Naive thymus-derived CD4-positive, alpha-beta T cell (primary cell): Measurements from ENCODE around the gene SATB2. TPM values are rescaled to one million over a fixed set of nuclear protein-coding genes. Genes with fewer than 3 reads are reported as not detected.

Source experiments
- ATAC-seq: fragments of 150-1000 bp; cut with Tn5 transposase; 2 replicates; pipeline ENCODE4 v1.10.0; 2021; ENCODE audit warnings: mild to moderate bottlenecking, moderate library complexity
- CTCF ChIA-PET: fragments of 350-600 bp; sonication (Branson Sonifier 250); formaldehyde crosslinking; loops from one replicate; lab custom pipeline; 2021; ENCODE audit warnings: antibody characterized with exemption; lab: Charles Lee
- POLR2A ChIA-PET: fragments of 350-600 bp; sonication (Branson Sonifier 250); formaldehyde crosslinking; loops from one replicate; lab custom pipeline; 2021; ENCODE audit warnings: antibody characterized with exemption, inconsistent platforms; lab: Charles Lee
- DNase-seq, 9 donors: peaks; one replicate each; pipeline versions ENCODE4 v3.0.0 to v3.0.0-alpha.2; 2020 to 2022; ENCODE audit warnings: mixed read lengths in 1 of 9
- H3K27ac ChIP-seq: one replicate; pipeline ENCODE4 v1.7.0; 2013; ENCODE audit warnings: mild to moderate bottlenecking, low read depth, low read length, moderate library complexity
- H3K27me3 ChIP-seq, 2 donors: one replicate each; pipeline ENCODE4 v1.7.0; 2013; ENCODE audit warnings: low read length in 2 of 2, mild to moderate bottlenecking in 2 of 2, moderate library complexity in 2 of 2; ENCODE audit not compliant: control insufficient read depth in 2 of 2, insufficient read depth in 2 of 2
- H3K36me3 ChIP-seq, 3 experiments: 1 replicate in 2 of 3; 2 replicates in 1 of 3; pipeline ENCODE4 v1.7.0; 2013; ENCODE audit warnings: low read length in 3 of 3, mild to moderate bottlenecking in 3 of 3, moderate library complexity in 1 of 3; ENCODE audit not compliant: insufficient read depth in 3 of 3, control insufficient read depth in 2 of 3
- H3K4me1 ChIP-seq, 2 donors: one replicate each; pipeline ENCODE4 v1.7.0; 2013; ENCODE audit warnings: low read length in 2 of 2, mild to moderate bottlenecking in 2 of 2, moderate library complexity in 1 of 2; ENCODE audit not compliant: control insufficient read depth in 2 of 2, insufficient read depth in 2 of 2
- H3K4me3 ChIP-seq: 2 replicates; pipeline ENCODE4 v1.7.0; 2013; ENCODE audit warnings: mild to moderate bottlenecking, low read length
- H3K9me3 ChIP-seq, 3 experiments: 1 replicate in 2 of 3; 2 replicates in 1 of 3; pipeline ENCODE4 v1.7.0; 2013; ENCODE audit warnings: low read length in 3 of 3; ENCODE audit not compliant: control insufficient read depth in 2 of 3
- H3K27ac Mint-ChIP-seq, 9 donors: one replicate each; pipeline ENCODE4 v1.8.0; 2020 to 2022; ENCODE audit warnings: mixed read lengths in 9 of 9, mild to moderate bottlenecking in 8 of 9, moderate library complexity in 5 of 9, inconsistent platforms in 2 of 9
- H3K27me3 Mint-ChIP-seq, 5 donors: one replicate each; pipeline ENCODE4 v1.8.0; 2021 to 2022; ENCODE audit warnings: mixed read lengths in 5 of 5, mild to moderate bottlenecking in 1 of 5
- H3K36me3 Mint-ChIP-seq, 5 donors: one replicate each; pipeline ENCODE4 v1.8.0; 2020 to 2022; ENCODE audit warnings: mixed read lengths in 5 of 5, mild to moderate bottlenecking in 3 of 5, inconsistent platforms in 1 of 5
- H3K4me1 Mint-ChIP-seq, 7 donors: one replicate each; pipeline ENCODE4 v1.8.0; 2020 to 2022; ENCODE audit warnings: mixed read lengths in 7 of 7, mild to moderate bottlenecking in 3 of 7, inconsistent platforms in 1 of 7
- H3K4me3 Mint-ChIP-seq, 10 donors: one replicate each; pipeline ENCODE4 v1.8.0; 2020 to 2022; ENCODE audit warnings: mild to moderate bottlenecking in 10 of 10, mixed read lengths in 10 of 10, moderate library complexity in 6 of 10, inconsistent platforms in 2 of 10
- H3K9me3 Mint-ChIP-seq, 11 donors: one replicate each; pipeline ENCODE4 v1.8.0; 2020 to 2022; ENCODE audit warnings: mixed read lengths in 11 of 11, mild to moderate bottlenecking in 4 of 11, inconsistent platforms in 1 of 11, moderate library complexity in 1 of 11
- intact Hi-C, 2 donors: fragments of 100-400 bp; cut with micrococcal nuclease; formaldehyde crosslinking; loops; one replicate each; pipeline ENCODE4 v1.15.1; 2023
- polyA plus RNA-seq, 2 donors: library from polyadenylated mRNA; unstranded; fragments of 300-500 nt; fragmentation: Illumina TruSeq; gene quantifications; one replicate each; pipeline ENCODE4 v1.2.3, GENCODE V29; 2021
- total RNA-seq, 6 experiments: library from RNA in 5 of 6; stranded (reverse) in 5 of 6; gene quantifications; 1 replicate in 5 of 6; 2 replicates in 1 of 6; pipeline ENCODE4 v1.2.3 and lab custom pipeline; 2021 to 2026

The SATB2 gene
- total and polyA plus RNA-seq, 7 experiments from 2014 or later = 0.05 to 0.96 (median 0.32) TPM; not detected in 4

GRCh38 chr2:199259671-199260070 is 198.1 kb downstream of the SATB2 start:
- Histone ChIP-seq H3K36me3 (no peaks in the 10 kb centered on the region), H3K4me3 (no peak overlapping the region), H3K4me1 (no peaks in the 10 kb centered on the region), H3K27ac (no peak overlapping the region), H3K27me3 (no peaks in the 10 kb centered on the region), H3K9me3 (peaks cover 0 to 17% (median 0%) of the 10 kb centered on the region in 3 experiments)
- ATAC-seq (no peak), DNase-seq (no peak)
- H3K4me1 Mint-ChIP-seq = no peaks in the 10 kb centered on the region
- H3K9me3 Mint-ChIP-seq = peaks cover 14 to 39% (median 22%) of the 10 kb centered on the region in 11 donors
- H3K27ac Mint-ChIP-seq = no peak overlapping the region
- H3K36me3 Mint-ChIP-seq = peaks cover 2 to 13% (median 7%) of the 10 kb centered on the region in 5 donors
- H3K27me3 Mint-ChIP-seq = no peaks in the 10 kb centered on the region
- CTCF ChIA-PET = no interaction called here
- no peak overlapping the region for H3K4me3 Mint-ChIP-seq
- POLR2A ChIA-PET = no interaction called here
- intact Hi-C loops = no loop called here

GRCh38 chr2:199258291-199258690 is 199.4 kb downstream of the SATB2 start:
- H3K9me3 Mint-ChIP-seq = peaks cover 11 to 25% (median 15%) of the 10 kb centered on the region in 11 donors
- CTCF ChIA-PET = no interaction called here
- no peaks in the 10 kb centered on the region for H3K27me3 Mint-ChIP-seq
- Histone ChIP-seq H3K4me3 (no peak overlapping the region), H3K27ac (no peak overlapping the region), H3K9me3 (peaks cover 0 to 13% (median 0%) of the 10 kb centered on the region in 3 experiments), H3K4me1 (no peaks in the 10 kb centered on the region), H3K27me3 (no peaks in the 10 kb centered on the region), H3K36me3 (no peaks in the 10 kb centered on the region)
- no peak overlapping the region for H3K27ac Mint-ChIP-seq
- H3K4me1 Mint-ChIP-seq = no peaks in the 10 kb centered on the region
- ATAC-seq = no peak
- intact Hi-C loops = no loop called here
- peaks cover 2 to 9% (median 6%) of the 10 kb centered on the region in 5 donors for H3K36me3 Mint-ChIP-seq
- H3K4me3 Mint-ChIP-seq = no peak overlapping the region
- POLR2A ChIA-PET = no interaction called here
- DNase-seq = no peak

DNA sequence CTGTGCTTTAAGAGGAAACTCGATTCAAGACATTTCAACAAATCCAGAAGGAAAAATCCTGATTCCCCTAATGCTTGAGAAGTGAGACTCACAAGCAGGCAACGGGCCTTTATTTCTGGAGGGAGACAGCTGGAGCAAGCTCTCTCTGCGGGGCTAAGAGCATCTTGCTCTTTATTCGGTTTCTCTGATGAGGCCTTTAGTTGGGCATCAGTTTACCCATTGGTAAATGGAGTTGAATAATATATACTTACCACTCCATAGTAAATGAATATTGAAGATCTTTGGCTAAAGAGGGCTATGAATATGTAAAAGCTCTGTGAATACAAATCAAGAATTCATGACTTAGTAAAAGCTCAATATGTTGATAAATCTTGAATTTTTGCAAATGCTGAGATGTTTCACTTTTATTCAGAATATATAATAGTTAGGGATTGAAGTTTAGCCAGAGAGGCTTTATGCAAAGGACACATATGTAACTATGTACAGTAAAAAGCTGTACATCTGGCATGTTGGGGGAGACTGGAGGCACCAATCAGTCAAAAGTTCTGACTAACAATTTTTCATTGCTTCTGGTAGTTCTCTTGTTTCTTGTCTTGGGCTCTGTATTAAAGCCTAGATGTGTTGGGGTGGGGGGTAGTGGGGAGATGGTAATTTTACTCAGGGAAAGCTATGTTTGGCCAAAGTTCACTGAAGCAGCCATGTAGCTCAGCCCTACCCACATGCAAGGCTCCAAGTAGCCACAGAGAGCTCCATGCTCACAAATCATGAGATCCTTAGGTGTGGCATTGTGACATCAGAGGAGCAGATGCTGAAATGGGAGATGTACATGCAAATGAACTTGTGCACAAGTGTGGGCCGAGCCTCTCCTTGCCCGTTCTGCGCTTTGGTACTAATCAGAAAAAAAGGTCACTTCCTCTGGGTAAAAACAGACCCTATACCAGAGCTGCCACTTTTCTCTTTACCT is 200.2 kb downstream of the SATB2 start:
- peaks cover 0 to 7% (median 0%) of the 10 kb centered on the region in 5 donors for H3K27me3 Mint-ChIP-seq
- H3K4me1 Mint-ChIP-seq = no peaks in the 10 kb centered on the region
- no peak overlapping the region for H3K4me3 Mint-ChIP-seq
- CTCF ChIA-PET = no interaction called here
- no peaks in the 10 kb centered on the region for H3K4me1 ChIP-seq
- DNase-seq = no peak
- intact Hi-C loops = no loop called here
- H3K27ac Mint-ChIP-seq = no peak overlapping the region
- H3K9me3 Mint-ChIP-seq = peaks cover 7 to 20% (median 15%) of the 10 kb centered on the region in 11 donors
- ATAC-seq = no peak
- no peak overlapping the region for H3K4me3 ChIP-seq
- H3K36me3 Mint-ChIP-seq = peaks cover 2 to 9% (median 6%) of the 10 kb centered on the region in 5 donors
- no peaks in the 10 kb centered on the region for H3K27me3 ChIP-seq
- no peak overlapping the region for H3K27ac ChIP-seq
- peaks cover 0 to 10% (median 0%) of the 10 kb centered on the region in 3 experiments for H3K9me3 ChIP-seq
- no peaks in the 10 kb centered on the region for H3K36me3 ChIP-seq
- POLR2A ChIA-PET = no interaction called here

GRCh38 chr2:199230091-199230490 is 227.6 kb downstream of the SATB2 start:
- POLR2A ChIA-PET = no interaction called here
- Mint-ChIP-seq H3K36me3 (no peaks in the 10 kb centered on the region), H3K4me3 (no peak overlapping the region), H3K27ac (no peak overlapping the region), H3K27me3 (no peaks in the 10 kb centered on the region), H3K9me3 (peaks cover 0 to 6% (median 0%) of the 10 kb centered on the region in 11 donors), H3K4me1 (peaks cover 0 to 2% (median 0%) of the 10 kb centered on the region in 7 donors)
- intact Hi-C loops = no loop called here
- no peak for ATAC-seq
- CTCF ChIA-PET = no interaction called here
- Histone ChIP-seq H3K4me1 (no peaks in the 10 kb centered on the region), H3K27me3 (no peaks in the 10 kb centered on the region), H3K9me3 (no peaks in the 10 kb centered on the region), H3K27ac (no peak overlapping the region), H3K4me3 (no peak overlapping the region), H3K36me3 (no peaks in the 10 kb centered on the region)
- no peak for DNase-seq

GRCh38 chr2:199228887-199229819 is 228.6 kb downstream of the SATB2 start:
- Mint-ChIP-seq H3K4me3 (no peak overlapping the region), H3K36me3 (no peaks in the 10 kb centered on the region), H3K27ac (peak overlapping the region in 1 of 9 donors; percentile 23), H3K4me1 (peaks cover 0 to 2% (median 0%) of the 10 kb centered on the region in 7 donors), H3K9me3 (peaks cover 0 to 6% (median 0%) of the 10 kb centered on the region in 11 donors), H3K27me3 (no peaks in the 10 kb centered on the region)
- ChIA-PET CTCF (no interaction called here), POLR2A (no interaction called here)
- DNase-seq = peak in 1 of 9 donors; percentile 22
- Histone ChIP-seq H3K36me3 (no peaks in the 10 kb centered on the region), H3K27ac (no peak overlapping the region), H3K4me1 (no peaks in the 10 kb centered on the region), H3K4me3 (no peak overlapping the region), H3K27me3 (no peaks in the 10 kb centered on the region), H3K9me3 (no peaks in the 10 kb centered on the region)
- peak; percentile 31 for ATAC-seq
- intact Hi-C loops = no loop called here

DNA sequence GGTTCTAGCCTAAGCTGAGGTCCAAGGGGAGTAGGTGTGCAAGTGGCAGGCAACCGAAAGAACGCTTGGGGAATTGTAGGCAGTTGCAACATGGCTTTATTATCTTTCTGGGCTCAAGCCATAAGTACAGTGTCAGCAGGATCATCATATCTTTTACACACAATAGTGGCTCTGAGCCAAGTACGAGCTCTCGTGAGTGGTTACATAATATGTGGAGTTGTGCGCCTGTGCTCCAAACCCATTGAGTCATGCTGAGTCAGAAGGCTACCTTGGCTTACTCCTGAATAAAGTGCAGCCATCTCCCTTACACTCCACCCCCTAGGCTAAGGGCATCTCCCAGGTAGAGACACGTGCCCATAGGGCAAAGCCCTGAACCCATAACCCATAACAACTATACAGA is 233.9 kb downstream of the SATB2 start:
- POLR2A ChIA-PET = no interaction called here
- Mint-ChIP-seq H3K9me3 (peaks cover 0 to 6% (median 3%) of the 10 kb centered on the region in 11 donors), H3K4me1 (no peaks in the 10 kb centered on the region), H3K36me3 (no peaks in the 10 kb centered on the region), H3K27ac (no peak overlapping the region), H3K27me3 (no peaks in the 10 kb centered on the region), H3K4me3 (no peak overlapping the region)
- ATAC-seq = no peak
- no peaks in the 10 kb centered on the region for H3K36me3 ChIP-seq
- intact Hi-C loops = no loop called here
- no peak for DNase-seq
- H3K27ac ChIP-seq = no peak overlapping the region
- no peaks in the 10 kb centered on the region for H3K27me3 ChIP-seq
- CTCF ChIA-PET = no interaction called here
- no peak overlapping the region for H3K4me3 ChIP-seq
- no peaks in the 10 kb centered on the region for H3K4me1 ChIP-seq
- no peaks in the 10 kb centered on the region for H3K9me3 ChIP-seq
